ENCODE data around the gene SERPINB10. TPM values are rescaled to one million over a fixed set of nuclear protein-coding genes. Genes with fewer than 3 reads are reported as not detected.

Gene SERPINB10
- total RNA-seq, 1 donor from 2014 or later: not detected

- ATAC-seq: no peak
- H3K27ac ChIP-seq: no peak overlapping the region
Measured at GRCh38 chr18:63892566-63892965, 15.2 kb upstream of the SERPINB10 start.

GRCh38 chr18:63894106-63894772 is 13.5 kb upstream of the SERPINB10 start:
- Histone ChIP-seq H3K9me3 (no peaks in the 10 kb centered on the region), H3K4me3 (no peak overlapping the region), H3K36me3 (no peaks in the 10 kb centered on the region), H3K27me3 (peaks cover 5% of the 10 kb centered on the region), H3K27ac (no peak overlapping the region), H3K4me1 (no peaks in the 10 kb centered on the region)
- intact Hi-C loops (cut with DNase I): no loop called here
- DNase-seq: no peak
- no peak for TF ChIP-seq CTCF (IDR thresholded peaks at IDR 0.05)
- ATAC-seq: no peak

More at GRCh38 chr18:63892566-63892965, 15.2 kb upstream of the SERPINB10 start:
- no peaks in the 10 kb centered on the region for H3K9me3 ChIP-seq
- H3K4me1 ChIP-seq: no peaks in the 10 kb centered on the region
- no peaks in the 10 kb centered on the region for H3K36me3 ChIP-seq
- intact Hi-C loops (cut with DNase I): no loop called here
- H3K27me3 ChIP-seq: peaks cover 5% of the 10 kb centered on the region
- no peak overlapping the region for H3K4me3 ChIP-seq
- no peak for TF ChIP-seq CTCF (IDR thresholded peaks at IDR 0.05)
- no peak for DNase-seq

GRCh38 chr18:63895190-63895589 is 12.6 kb upstream of the SERPINB10 start:
- H3K36me3 ChIP-seq: no peaks in the 10 kb centered on the region
- no peaks in the 10 kb centered on the region for H3K4me1 ChIP-seq
- no peak overlapping the region for H3K27ac ChIP-seq
- H3K27me3 ChIP-seq: peaks cover under 1% of the 10 kb centered on the region
- DNase-seq: no peak
- H3K9me3 ChIP-seq: no peaks in the 10 kb centered on the region
- intact Hi-C loops (cut with DNase I): no loop called here
- H3K4me3 ChIP-seq: no peak overlapping the region
- TF ChIP-seq CTCF (IDR thresholded peaks at IDR 0.05): no peak
- no peak for ATAC-seq

GRCh38 chr18:63897072-63897471 is 10.7 kb upstream of the SERPINB10 start:
- Histone ChIP-seq H3K4me3 (no peak overlapping the region), H3K4me1 (no peaks in the 10 kb centered on the region), H3K27me3 (no peaks in the 10 kb centered on the region), H3K36me3 (no peaks in the 10 kb centered on the region), H3K27ac (no peak overlapping the region), H3K9me3 (no peaks in the 10 kb centered on the region)
- no peak for ATAC-seq
- intact Hi-C loops (cut with DNase I): no loop called here
- TF ChIP-seq CTCF (IDR thresholded peaks at IDR 0.05): no peak
- DNase-seq: no peak

- Histone ChIP-seq H3K9me3 (no peaks in the 10 kb centered on the region), H3K36me3 (no peaks in the 10 kb centered on the region), H3K4me1 (no peaks in the 10 kb centered on the region), H3K4me3 (no peak overlapping the region), H3K27ac (no peak overlapping the region), H3K27me3 (no peaks in the 10 kb centered on the region)
- no peak for DNase-seq
- ATAC-seq: no peak
- intact Hi-C loops (cut with DNase I): no loop called here
- TF ChIP-seq CTCF (IDR thresholded peaks at IDR 0.05): no peak
Measured at GRCh38 chr18:63899206-63899605, 8.6 kb upstream of the SERPINB10 start.

Measured in upper lobe of right lung (tissue), 1 donor.